Endothelial cell of umbilical vein (primary cell): ENCODE data around the gene TRIM71. TPM values are rescaled to one million over a fixed set of nuclear protein-coding genes. Genes with fewer than 3 reads are reported as not detected.

Experiments
- BruUV-seq: library from RNA; stranded (reverse); fragments of 400-500 nt; replicated peaks from 2 replicates; lab custom pipeline; 2021; lab: Mats Ljungman, UMichigan
- CTCF ChIA-PET: fragments of 300-600, 350-600 bp; sonication (Branson Sonifier 250); formaldehyde crosslinking; loops from one replicate; lab custom pipeline; 2021; ENCODE audit warnings: antibody characterized with exemption, inconsistent platforms; lab: Charles Lee
- POLR2A ChIA-PET: fragments of 300-600, 350-600 bp; sonication (Branson Sonifier 250); formaldehyde crosslinking; loops from one replicate; lab custom pipeline; 2021; ENCODE audit warnings: antibody characterized with exemption, inconsistent platforms; lab: Charles Lee
- DNase-seq: peaks from one replicate; pipeline ENCODE4 v3.0.0-alpha.2; 2011; ENCODE audit warnings: low read depth, low spot score
- FAIRE-seq: peaks from 2 replicates; lab custom pipeline; 2011; peaks lifted over from hg19 to GRCh38; lab: Jason Lieb, UNC
- H2AFZ ChIP-seq: 2 replicates; pipeline ENCODE4 v1.6.0; 2012; ENCODE audit warnings: low read depth, low read length, control low read depth, inconsistent platforms
- H3K27ac ChIP-seq: 2 replicates; pipeline ENCODE4 v1.5.1; 2011; ENCODE audit warnings: low read depth, mild to moderate bottlenecking, control low read depth, low read length, moderate library complexity; ENCODE audit not compliant: insufficient read depth
- H3K27me3 ChIP-seq, 2 experiments: 2 replicates each; pipeline versions ENCODE4 v1.6.0 to v1.6.1; 2011; ENCODE audit warnings: low read length in 2 of 2, mixed read lengths in 1 of 2; ENCODE audit not compliant: control insufficient read depth in 2 of 2, insufficient read depth in 2 of 2
- H3K36me3 ChIP-seq, 2 experiments: 2 replicates in 1 of 2; 3 replicates in 1 of 2; pipeline ENCODE4 v1.5.1; 2011; ENCODE audit warnings: low read length in 2 of 2, mild to moderate bottlenecking in 1 of 2, moderate library complexity in 1 of 2; ENCODE audit not compliant: control insufficient read depth in 2 of 2, insufficient read depth in 2 of 2; ENCODE audit errors: extremely low read depth in 1 of 2
- H3K4me1 ChIP-seq: 3 replicates; pipeline ENCODE4 v1.5.1; 2011; ENCODE audit warnings: mild to moderate bottlenecking, low read length; ENCODE audit not compliant: control insufficient read depth, insufficient read depth; ENCODE audit errors: extremely low read depth
- H3K4me2 ChIP-seq: 2 replicates; pipeline ENCODE4 v1.6.1; 2011; ENCODE audit warnings: low read length, control low read depth, mixed read lengths; ENCODE audit not compliant: insufficient read depth
- H3K4me3 ChIP-seq, 3 experiments: fragments of 200-600 bp in 1 of 3; sonication (generic), shearing (Covaris generic) in 1 of 3; replicated peaks in 1 of 3; 2 replicates each; pipeline ENCODE4 v1.5.1; 2011 to 2016; ENCODE audit warnings: control low read depth in 3 of 3, low read length in 3 of 3, mild to moderate bottlenecking in 2 of 3, inconsistent platforms in 1 of 3, low read depth in 1 of 3, moderate library complexity in 1 of 3; ENCODE audit not compliant: insufficient read depth in 1 of 3
- H3K79me2 ChIP-seq: 2 replicates; pipeline ENCODE4 v1.6.0; 2012; ENCODE audit warnings: low read length, inconsistent platforms; ENCODE audit not compliant: control insufficient read depth, insufficient read depth
- H3K9ac ChIP-seq: replicated peaks from 2 replicates; pipeline ENCODE3; 2011; ENCODE audit warnings: low read length, control low read depth; ENCODE audit not compliant: insufficient read depth; ENCODE audit errors: extremely low read depth
- H3K9me1 ChIP-seq: replicated peaks from 3 replicates; pipeline ENCODE4 v1.6.0; 2011; ENCODE audit warnings: mild to moderate bottlenecking, low read length; ENCODE audit not compliant: control insufficient read depth, insufficient read depth; ENCODE audit errors: extremely low read depth
- H3K9me3 ChIP-seq: replicated peaks from 2 replicates; pipeline ENCODE4 v1.5.1; 2012; ENCODE audit warnings: low read length, inconsistent platforms; ENCODE audit not compliant: control insufficient read depth, insufficient read depth
- H4K20me1 ChIP-seq: replicated peaks from 2 replicates; pipeline ENCODE3; 2011; ENCODE audit warnings: mild to moderate bottlenecking, low read length; ENCODE audit not compliant: control insufficient read depth, insufficient read depth; ENCODE audit errors: extremely low read depth
- EZH2 ChIP-seq: IDR thresholded peaks from 2 replicates; pipeline ENCODE4 v1.6.1; 2012; ENCODE audit warnings: borderline replicate concordance, low read depth, mild to moderate bottlenecking, moderate library complexity, low read length, inconsistent platforms; ENCODE audit not compliant: severe bottlenecking
- FOS ChIP-seq: IDR thresholded peaks from 2 replicates; pipeline ENCODE4 v1.6.1; 2011; ENCODE audit warnings: mild to moderate bottlenecking, low read length, moderate library complexity, borderline replicate concordance; ENCODE audit not compliant: insufficient read depth
- GATA2 ChIP-seq: IDR thresholded peaks from 2 replicates; pipeline ENCODE4 v1.7.0; 2011; ENCODE audit warnings: low read depth, mild to moderate bottlenecking, moderate library complexity, mixed read lengths, low read length; ENCODE audit not compliant: insufficient read length, insufficient read depth
- JUN ChIP-seq: IDR thresholded peaks from 2 replicates; pipeline ENCODE4 v1.6.1; 2011; ENCODE audit warnings: borderline replicate concordance, low read depth; ENCODE audit not compliant: insufficient read length, insufficient read depth
- MYC ChIP-seq: IDR thresholded peaks from one replicate; pipeline ENCODE4 v1.6.1; 2011; ENCODE audit warnings: mild to moderate bottlenecking, low read depth, low read length
- POLR2A ChIP-seq: IDR thresholded peaks from 2 replicates; pipeline ENCODE4 v1.6.1; 2012; ENCODE audit warnings: low read depth, mild to moderate bottlenecking, control low read depth, low read length
- POLR2AphosphoS5 ChIP-seq: IDR thresholded peaks from 2 replicates; pipeline ENCODE4 v1.6.1; 2012; ENCODE audit warnings: low read depth, mild to moderate bottlenecking, control low read depth, low read length, moderate library complexity; ENCODE audit not compliant: insufficient read depth
- dilution Hi-C: fragments of 300-500 bp; cut with MboI; formaldehyde crosslinking; loops from one replicate; pipeline ENCODE4 v1.15.0; 2019; ENCODE audit warnings: low sequenced_read_pairs; ENCODE audit not compliant: extremely low pct_ligation_motif_present
- intact Hi-C: fragments of 100-400 bp; cut with micrococcal nuclease; formaldehyde crosslinking; loops from one replicate; pipeline ENCODE4 v1.10.0; 2022
- polyA plus RNA-seq, 4 experiments: library from polyadenylated mRNA; depleted of rRNA in 3 of 4; stranded (reverse) in 3 of 4; unstranded in 1 of 4; fragments of >200 nt; gene quantifications; 2 replicates each; pipeline versions ENCODE4 v1.2.1 to v1.2.3, GENCODE V29; 2011 to 2012; ENCODE audit warnings: missing spikeins in 1 of 4
- total RNA-seq: library from RNA; stranded (reverse); gene quantifications from 2 replicates; pipeline ENCODE4 v1.2.3, GENCODE V29; 2021
- TF ChIP-seq, protein P1 (sequence below), 2 donors: IDR thresholded peaks; 1 replicate in 1 of 2; 2 replicates in 1 of 2; pipeline ENCODE4 v1.5.1; 2011; ENCODE audit warnings: low read length in 2 of 2, mild to moderate bottlenecking in 2 of 2, moderate library complexity in 2 of 2, control low read depth in 1 of 2, inconsistent platforms in 1 of 2, low read depth in 1 of 2; ENCODE audit not compliant: insufficient read depth in 1 of 2; ENCODE audit errors: extremely low read depth in 1 of 2
- TF ChIP-seq, protein P2 (sequence below): IDR thresholded peaks from 2 replicates; pipeline ENCODE4 v1.6.1; 2011; ENCODE audit not compliant: insufficient read depth, insufficient read length

TRIM71 gene
- total and polyA plus RNA-seq, 2 donors (not counting 3 experiments of a cell fraction or from before 2014, with no cell fraction given): not detected

DNA sequence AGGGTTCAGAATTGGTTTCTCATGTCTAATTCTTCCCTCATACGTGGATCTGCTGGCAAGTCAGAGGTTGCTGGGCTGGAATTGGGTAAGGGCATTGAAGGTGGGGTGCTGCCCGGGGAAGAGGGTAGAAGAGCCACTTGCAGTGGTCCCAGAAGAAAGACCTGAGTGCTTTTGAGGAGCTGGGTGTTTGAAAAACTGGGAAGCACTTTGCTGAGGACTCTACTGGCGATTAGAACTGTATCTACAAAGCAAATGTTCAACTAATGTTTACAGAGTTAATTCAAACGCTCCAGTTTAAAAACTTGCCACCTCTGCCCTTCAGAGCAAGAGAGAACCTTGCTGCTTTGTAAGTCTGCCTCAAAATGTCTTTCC lies 21.9 kb downstream of the TRIM71 start:
- ChIA-PET POLR2A (no interaction called here), CTCF (no interaction called here)
- Histone ChIP-seq H3K27ac (no peak overlapping the region), H3K4me3 (no peak overlapping the region), H3K9me1 (no peaks in the 10 kb centered on the region), H3K79me2 (no peaks in the 10 kb centered on the region), H2AFZ (no peak overlapping the region), H3K9ac (no peak overlapping the region), H3K27me3 (peaks cover 23 to 28% of the 10 kb centered on the region in 2 experiments), H3K4me2 (no peak overlapping the region), H4K20me1 (no peaks in the 10 kb centered on the region), H3K36me3 (no peaks in the 10 kb centered on the region), H3K4me1 (no peaks in the 10 kb centered on the region), H3K9me3 (no peaks in the 10 kb centered on the region)
- BruUV-seq: no TSS peak
- intact Hi-C loops: no loop called here
- no peak for DNase-seq
- FAIRE-seq: no peak
- TF ChIP-seq MYC: no peak
- TF ChIP-seq, protein P1, sequence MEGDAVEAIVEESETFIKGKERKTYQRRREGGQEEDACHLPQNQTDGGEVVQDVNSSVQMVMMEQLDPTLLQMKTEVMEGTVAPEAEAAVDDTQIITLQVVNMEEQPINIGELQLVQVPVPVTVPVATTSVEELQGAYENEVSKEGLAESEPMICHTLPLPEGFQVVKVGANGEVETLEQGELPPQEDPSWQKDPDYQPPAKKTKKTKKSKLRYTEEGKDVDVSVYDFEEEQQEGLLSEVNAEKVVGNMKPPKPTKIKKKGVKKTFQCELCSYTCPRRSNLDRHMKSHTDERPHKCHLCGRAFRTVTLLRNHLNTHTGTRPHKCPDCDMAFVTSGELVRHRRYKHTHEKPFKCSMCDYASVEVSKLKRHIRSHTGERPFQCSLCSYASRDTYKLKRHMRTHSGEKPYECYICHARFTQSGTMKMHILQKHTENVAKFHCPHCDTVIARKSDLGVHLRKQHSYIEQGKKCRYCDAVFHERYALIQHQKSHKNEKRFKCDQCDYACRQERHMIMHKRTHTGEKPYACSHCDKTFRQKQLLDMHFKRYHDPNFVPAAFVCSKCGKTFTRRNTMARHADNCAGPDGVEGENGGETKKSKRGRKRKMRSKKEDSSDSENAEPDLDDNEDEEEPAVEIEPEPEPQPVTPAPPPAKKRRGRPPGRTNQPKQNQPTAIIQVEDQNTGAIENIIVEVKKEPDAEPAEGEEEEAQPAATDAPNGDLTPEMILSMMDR (IDR thresholded peaks at IDR 0.05; ENCODE audit: extremely low read depth in 1 of 2, insufficient read depth in 1 of 2, low read depth in 1 of 2, low read length in 2 of 2): no peak
- TF ChIP-seq JUN: no peak
- TF ChIP-seq GATA2: no peak
- TF ChIP-seq POLR2A: no peak
- no peak for TF ChIP-seq EZH2
- TF ChIP-seq, protein P2, sequence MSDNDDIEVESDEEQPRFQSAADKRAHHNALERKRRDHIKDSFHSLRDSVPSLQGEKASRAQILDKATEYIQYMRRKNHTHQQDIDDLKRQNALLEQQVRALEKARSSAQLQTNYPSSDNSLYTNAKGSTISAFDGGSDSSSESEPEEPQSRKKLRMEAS: no peak
- TF ChIP-seq POLR2AphosphoS5: no peak
- no peak for TF ChIP-seq FOS
- dilution Hi-C loops: no loop called here
